NCI-H128 (cell line): Measurements from ENCODE around the gene C1QTNF8.

Experiments
- DNase-seq: peaks from one replicate; lab custom pipeline; 2025; ENCODE audit not compliant: unreplicated experiment; lab: John Stamatoyannopoulos, UW

The C1QTNF8 gene

GRCh38 chr16:1112506-1113184 lies 16.6 kb upstream of the C1QTNF8 start:
- no peak for DNase-seq

GRCh38 chr16:1109648-1110047 lies 13.6 kb upstream of the C1QTNF8 start:
- DNase-seq, result no peak

DNA sequence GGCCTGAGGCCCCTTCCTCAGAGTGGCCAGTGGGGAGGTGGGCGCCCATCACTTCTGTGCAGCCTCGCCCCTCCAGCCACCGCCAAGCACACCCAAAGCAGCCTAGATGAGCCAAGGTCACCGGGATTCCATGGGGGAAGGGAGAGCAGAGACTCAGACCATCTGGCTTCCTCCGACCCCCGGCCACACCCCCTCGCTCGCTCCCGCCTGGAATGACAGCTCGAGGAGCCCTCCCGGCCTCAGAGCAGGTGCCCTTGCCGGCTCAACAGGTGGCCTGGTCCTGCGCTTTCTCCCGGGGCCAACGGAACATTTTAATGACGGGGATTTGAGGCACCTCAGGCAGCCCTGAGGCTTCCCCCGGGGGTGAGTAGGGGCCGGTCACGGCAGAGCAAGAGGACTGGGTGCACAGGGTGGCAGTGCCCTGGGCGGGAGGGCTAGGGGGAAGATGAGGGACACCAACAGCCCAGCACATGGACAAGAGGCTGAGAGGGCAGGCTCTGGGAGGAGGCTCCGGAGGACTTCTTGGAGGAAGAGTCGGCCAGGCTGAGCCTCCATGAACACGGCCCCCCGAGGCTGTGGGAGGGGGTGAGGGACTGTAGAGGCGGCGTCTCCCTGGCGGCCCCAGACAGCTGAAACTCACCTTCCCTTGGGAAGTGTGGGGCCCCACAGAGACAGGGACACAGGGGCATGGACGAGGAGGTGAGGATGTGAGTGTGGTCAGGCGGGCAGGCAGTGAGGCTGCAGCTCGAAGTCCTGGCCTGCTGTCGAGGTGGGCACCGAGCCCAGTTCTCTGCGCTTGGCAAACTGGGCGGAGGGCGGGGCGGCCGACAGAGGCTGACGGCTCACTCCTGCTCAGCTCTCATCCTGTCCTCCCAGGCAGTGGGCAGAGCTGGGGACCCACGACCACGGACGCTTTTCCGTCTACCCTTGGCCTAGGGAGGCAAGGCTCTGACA lies 12.5 kb upstream of the C1QTNF8 start:
- no peak for DNase-seq

- DNase-seq, result no peak
These were observed 11.7 kb upstream of the C1QTNF8 start for GRCh38 chr16:1107731-1108130.

GRCh38 chr16:1107141-1107540 lies 11.1 kb upstream of the C1QTNF8 start:
- no peak for DNase-seq

GRCh38 chr16:1106659-1107058 lies 10.6 kb upstream of the C1QTNF8 start:
- no peak for DNase-seq

- no peak for DNase-seq
These were observed 10.0 kb upstream of the C1QTNF8 start for GRCh38 chr16:1105888-1106620.

DNA sequence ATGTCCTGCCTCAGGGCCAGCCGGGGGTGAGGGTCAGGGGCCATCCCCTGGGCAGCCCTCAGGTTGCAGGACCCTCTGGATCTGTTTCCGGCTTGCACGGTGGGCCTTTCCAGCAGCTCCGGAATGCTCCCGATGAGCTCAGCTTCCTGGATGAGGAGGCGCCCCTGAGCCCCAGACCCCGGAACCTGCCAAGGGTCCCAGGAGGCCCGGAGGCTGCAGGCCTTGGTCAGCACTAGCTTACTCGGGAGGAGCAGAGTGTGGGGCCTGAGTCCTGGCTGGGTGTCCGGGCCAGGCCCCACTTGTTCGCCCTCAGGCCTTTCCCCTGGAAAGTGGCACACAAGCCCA lies 7.6 kb upstream of the C1QTNF8 start:
- no peak for DNase-seq

DNA sequence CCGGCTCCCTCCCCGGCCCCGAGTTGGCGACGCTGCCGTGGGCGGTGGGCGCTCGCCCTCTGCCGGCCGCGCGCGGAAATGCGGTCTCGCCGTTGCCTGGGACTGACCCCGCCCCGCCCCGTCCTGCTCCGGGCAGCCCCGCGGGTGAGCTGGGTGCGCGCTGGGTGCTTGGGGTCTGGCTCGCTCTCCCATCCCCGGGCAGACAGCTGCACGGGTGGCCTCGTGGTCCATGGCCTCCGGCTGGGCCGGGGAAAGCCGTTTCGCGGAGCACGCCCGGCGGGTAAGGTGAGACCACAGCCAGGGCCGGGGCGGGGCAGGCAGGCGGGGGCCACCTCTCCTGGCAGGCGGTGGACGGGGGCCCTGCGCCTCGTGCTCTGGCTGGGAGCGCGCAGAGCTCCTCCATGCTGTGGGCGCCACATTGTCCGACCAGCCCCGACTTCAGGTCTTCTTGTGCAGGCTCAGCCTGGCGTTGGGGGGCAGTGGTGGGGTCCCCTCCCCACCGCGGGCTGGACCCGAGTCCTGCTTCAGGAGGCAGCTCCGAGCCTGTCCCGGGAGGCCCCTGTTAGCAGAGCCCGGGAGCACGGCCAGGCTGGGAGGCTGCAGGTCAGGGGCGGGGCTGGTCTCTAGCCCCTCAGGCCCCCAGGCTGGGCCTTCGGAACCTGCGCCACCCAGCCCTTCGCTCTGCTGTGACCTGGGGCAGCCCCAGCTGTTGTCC lies 7.0 kb upstream of the C1QTNF8 start:
- no peak for DNase-seq

DNA sequence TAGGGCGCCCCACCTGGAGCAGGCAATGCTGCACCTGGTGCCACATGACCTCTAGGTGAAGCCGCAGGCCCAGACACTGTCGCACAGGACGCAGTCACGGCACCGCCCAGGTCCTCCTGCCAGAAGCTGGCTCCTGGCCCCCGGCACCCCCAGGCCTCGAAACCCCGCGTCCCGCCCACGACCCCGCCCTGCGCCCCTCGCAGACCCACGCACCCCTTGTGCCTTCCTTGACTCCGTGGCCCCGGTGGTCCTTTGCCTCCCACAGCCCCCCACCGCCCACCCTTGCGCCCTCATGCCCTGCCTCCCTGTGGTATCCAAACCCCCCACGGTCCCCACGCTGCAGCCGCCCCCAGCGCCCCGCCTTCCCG lies 6.3 kb upstream of the C1QTNF8 start:
- DNase-seq, result no peak

- DNase-seq, result no peak
These were observed 5.7 kb upstream of the C1QTNF8 start for GRCh38 chr16:1101573-1102332.

GRCh38 chr16:1101133-1101532 lies 5.1 kb upstream of the C1QTNF8 start:
- no peak for DNase-seq

DNA sequence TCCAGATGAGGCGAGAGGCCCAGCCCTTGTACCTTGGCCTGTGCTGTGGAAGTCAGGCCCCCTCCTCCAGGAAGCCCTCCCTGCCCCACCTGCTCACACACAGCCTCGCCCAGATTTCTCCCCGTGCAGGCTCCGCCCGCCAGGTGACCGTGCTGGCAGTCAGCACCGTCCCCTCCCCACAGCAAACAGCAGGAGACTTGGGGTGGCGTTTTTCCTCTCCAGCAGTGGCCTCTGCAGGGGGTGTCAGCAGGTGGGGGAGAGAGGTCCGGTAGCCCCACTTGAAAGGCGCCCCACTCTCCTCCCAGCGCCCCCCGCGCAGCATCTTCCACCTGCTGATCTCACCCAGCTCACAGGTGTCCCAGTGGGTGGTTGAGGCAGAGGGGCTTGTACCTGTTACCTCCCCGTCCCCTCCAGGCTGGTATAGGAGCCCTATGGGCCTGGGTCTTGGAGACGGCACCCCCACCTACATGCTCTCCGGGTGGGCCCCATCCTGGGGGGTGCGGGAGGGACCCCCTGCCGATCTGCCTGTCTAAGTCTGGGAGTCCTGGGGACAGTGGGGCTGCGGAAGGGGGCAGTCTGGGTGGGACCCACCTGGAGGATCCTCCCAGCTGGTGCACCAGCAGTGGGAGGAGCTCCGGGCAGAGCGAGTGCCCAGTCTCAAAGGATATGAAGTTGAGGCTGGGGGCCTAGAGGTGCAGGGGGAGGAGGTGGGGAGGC lies 4.2 kb upstream of the C1QTNF8 start:
- no peak for DNase-seq

DNA sequence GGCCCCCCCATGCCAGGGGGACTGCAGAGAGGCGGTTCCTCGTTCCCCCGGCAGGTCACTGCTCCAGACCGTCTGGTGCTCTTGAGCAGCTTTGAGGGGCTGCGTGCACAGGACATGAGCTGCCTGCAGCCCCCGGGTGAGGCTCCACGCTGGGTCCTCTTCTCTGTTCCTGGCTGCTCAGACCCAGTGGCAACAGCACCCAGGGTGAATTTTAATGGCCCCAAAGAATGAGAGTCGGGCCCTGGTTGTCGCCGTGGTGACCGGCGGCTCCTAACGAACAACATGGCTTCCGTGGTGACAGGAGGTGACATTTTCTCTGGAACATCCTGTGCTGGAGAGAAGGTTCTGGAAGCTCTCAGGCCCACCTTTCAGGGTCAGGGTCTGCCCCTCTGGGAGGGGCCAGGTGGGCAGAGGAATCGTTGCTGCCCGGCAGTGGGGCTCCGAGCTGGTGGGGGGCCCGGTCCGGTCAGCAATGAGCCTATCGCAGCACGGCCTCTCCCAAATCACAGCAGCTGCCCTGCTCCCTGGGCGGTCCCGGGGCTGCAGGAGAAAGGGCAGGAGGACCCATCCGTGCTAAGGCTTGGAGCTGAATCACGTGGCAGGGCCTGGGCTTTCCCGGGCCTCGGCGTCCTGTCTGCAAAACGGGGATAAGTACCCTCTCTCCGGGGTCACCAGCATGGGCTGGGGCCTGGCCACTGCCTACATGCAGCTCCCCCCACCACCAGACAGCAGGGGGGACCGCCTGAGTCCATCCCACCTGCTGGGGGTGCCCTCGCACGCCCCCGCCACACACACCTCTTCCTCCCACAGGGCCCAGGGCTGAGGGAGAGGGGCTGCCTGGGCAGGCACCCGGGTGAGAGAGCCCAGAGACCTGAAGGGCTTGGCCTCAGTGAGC lies 3.4 kb upstream of the C1QTNF8 start:
- no peak for DNase-seq

- DNase-seq, result no peak
These were observed 2.4 kb upstream of the C1QTNF8 start for GRCh38 chr16:1098266-1098991.

GRCh38 chr16:1097800-1098199 lies 1.8 kb upstream of the C1QTNF8 start:
- DNase-seq, result no peak

DNA sequence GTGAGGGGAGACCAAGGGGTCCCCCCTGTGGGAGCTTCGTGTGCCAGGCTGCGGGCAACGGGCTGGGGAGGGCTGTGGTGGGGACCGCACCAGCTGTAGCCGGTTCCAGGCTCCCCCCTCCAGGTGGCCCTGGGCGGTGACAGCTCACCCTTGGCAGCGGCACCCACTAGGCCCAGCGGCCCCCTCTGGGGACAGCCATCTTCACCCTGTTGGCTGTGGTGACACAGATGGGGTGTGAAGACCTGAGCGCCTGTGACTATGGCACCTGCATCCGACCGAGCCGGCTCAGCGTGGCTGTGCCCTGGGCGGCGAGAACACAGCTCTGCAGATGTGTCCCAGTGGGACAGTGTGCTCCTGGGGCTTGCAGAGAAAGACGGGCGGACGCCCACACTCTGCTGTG lies 1.1 kb upstream of the C1QTNF8 start:
- no peak for DNase-seq
